ENCODE results near the gene JAZF1.

DNA sequence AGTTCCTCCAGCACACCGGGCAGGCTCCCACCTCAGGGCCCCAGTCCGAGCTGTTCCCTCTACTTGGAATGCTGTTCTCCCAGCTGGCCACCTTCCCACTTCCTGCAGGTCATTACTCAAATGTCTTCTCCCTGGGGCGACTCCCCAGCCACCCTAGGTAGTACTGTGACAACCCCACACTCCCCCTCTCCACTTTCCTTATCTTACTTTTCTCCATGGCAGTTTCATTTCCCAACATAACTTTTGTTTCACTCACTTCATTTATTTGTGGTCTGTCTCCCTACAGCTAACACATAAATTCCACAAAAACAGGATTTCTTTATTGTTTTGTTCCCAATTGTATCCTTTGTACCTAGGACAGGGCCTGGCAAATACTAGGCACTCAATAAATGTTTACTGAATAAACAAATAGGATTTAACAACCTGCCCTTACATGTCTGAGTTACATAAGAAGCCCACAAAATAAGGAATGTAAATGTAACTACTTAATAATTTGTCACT is 76.5 kb downstream of the JAZF1 start:
- no peak for TF ChIP-seq TAF1 (IDR thresholded peaks at IDR 0.05; ENCODE audit: low read depth)
- TF ChIP-seq TCF12 (IDR thresholded peaks at IDR 0.05; ENCODE audit: low read depth), result no peak
- TF ChIP-seq CEBPB (IDR thresholded peaks at IDR 0.05), result no peak
- TF ChIP-seq FOXM1 (IDR thresholded peaks at IDR 0.05; ENCODE audit: borderline replicate concordance, low read depth), result no peak
- no peak for TF ChIP-seq EP300 (IDR thresholded peaks at IDR 0.05; ENCODE audit: borderline replicate concordance)
- TF ChIP-seq, protein P1, sequence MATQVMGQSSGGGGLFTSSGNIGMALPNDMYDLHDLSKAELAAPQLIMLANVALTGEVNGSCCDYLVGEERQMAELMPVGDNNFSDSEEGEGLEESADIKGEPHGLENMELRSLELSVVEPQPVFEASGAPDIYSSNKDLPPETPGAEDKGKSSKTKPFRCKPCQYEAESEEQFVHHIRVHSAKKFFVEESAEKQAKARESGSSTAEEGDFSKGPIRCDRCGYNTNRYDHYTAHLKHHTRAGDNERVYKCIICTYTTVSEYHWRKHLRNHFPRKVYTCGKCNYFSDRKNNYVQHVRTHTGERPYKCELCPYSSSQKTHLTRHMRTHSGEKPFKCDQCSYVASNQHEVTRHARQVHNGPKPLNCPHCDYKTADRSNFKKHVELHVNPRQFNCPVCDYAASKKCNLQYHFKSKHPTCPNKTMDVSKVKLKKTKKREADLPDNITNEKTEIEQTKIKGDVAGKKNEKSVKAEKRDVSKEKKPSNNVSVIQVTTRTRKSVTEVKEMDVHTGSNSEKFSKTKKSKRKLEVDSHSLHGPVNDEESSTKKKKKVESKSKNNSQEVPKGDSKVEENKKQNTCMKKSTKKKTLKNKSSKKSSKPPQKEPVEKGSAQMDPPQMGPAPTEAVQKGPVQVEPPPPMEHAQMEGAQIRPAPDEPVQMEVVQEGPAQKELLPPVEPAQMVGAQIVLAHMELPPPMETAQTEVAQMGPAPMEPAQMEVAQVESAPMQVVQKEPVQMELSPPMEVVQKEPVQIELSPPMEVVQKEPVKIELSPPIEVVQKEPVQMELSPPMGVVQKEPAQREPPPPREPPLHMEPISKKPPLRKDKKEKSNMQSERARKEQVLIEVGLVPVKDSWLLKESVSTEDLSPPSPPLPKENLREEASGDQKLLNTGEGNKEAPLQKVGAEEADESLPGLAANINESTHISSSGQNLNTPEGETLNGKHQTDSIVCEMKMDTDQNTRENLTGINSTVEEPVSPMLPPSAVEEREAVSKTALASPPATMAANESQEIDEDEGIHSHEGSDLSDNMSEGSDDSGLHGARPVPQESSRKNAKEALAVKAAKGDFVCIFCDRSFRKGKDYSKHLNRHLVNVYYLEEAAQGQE (IDR thresholded peaks at IDR 0.05; ENCODE audit: low read depth), result no peak
- TF ChIP-seq RAD21 (IDR thresholded peaks at IDR 0.05; ENCODE audit: low read depth), result no peak
